Osteoblast (primary cell): ENCODE data around the gene TDRD9. TPM values are rescaled to one million over a fixed set of nuclear protein-coding genes. Genes with fewer than 3 reads are reported as not detected.

Experiments used
- DNase-seq: peaks from one replicate; pipeline ENCODE4 v3.0.0; 2011; ENCODE audit warnings: low spot score, mixed read lengths; ENCODE audit not compliant: insufficient read length; ENCODE audit errors: missing footprints
- H2AFZ ChIP-seq: 2 replicates; pipeline ENCODE4 v1.6.0; 2011; ENCODE audit warnings: mild to moderate bottlenecking, low read length
- H3K27ac ChIP-seq: 2 replicates; pipeline ENCODE4 v1.5.1; 2011; ENCODE audit warnings: mild to moderate bottlenecking, low read depth, low read length, moderate library complexity
- H3K27me3 ChIP-seq: 2 replicates; pipeline ENCODE4 v1.6.0; 2012; ENCODE audit warnings: mild to moderate bottlenecking, control low read depth, inconsistent platforms, low read length, moderate library complexity; ENCODE audit not compliant: insufficient read depth
- H3K36me3 ChIP-seq: 2 replicates; pipeline ENCODE4 v1.5.1; 2011; ENCODE audit warnings: mild to moderate bottlenecking, low read length, control low read depth, moderate library complexity; ENCODE audit not compliant: insufficient read depth
- H3K4me1 ChIP-seq: 2 replicates; pipeline ENCODE4 v1.5.1; 2011; ENCODE audit warnings: mild to moderate bottlenecking, low read length, control low read depth, moderate library complexity; ENCODE audit not compliant: insufficient read depth
- H3K4me2 ChIP-seq: 2 replicates; pipeline ENCODE4 v1.6.0; 2011; ENCODE audit warnings: mild to moderate bottlenecking, low read length; ENCODE audit not compliant: insufficient read depth
- H3K4me3 ChIP-seq: fragments of 200-600 bp; sonication (generic); 3 replicates; pipeline ENCODE4 v1.5.1; 2012; ENCODE audit warnings: mild to moderate bottlenecking, low read length, inconsistent platforms; ENCODE audit not compliant: insufficient read depth
- H3K79me2 ChIP-seq: 2 replicates; pipeline ENCODE4 v1.6.0; 2012; ENCODE audit warnings: mild to moderate bottlenecking, low read length, control low read depth, inconsistent platforms; ENCODE audit not compliant: insufficient read depth
- H3K9me3 ChIP-seq: 2 replicates; pipeline ENCODE4 v1.5.1; 2011; ENCODE audit warnings: low read depth, low read length, control low read depth
- H4K20me1 ChIP-seq: 2 replicates; pipeline ENCODE4 v1.6.0; 2012; ENCODE audit warnings: mild to moderate bottlenecking, low read length, control low read depth; ENCODE audit not compliant: insufficient read depth
- total RNA-seq: library from RNA; depleted of rRNA; stranded (reverse); fragments of >200 nt; gene quantifications from 2 replicates; pipeline ENCODE4 v1.2.3, GENCODE V29; 2012
- TF ChIP-seq, protein P1 (sequence below): IDR thresholded peaks from 2 replicates; pipeline ENCODE4 v1.5.1; 2011; ENCODE audit warnings: mild to moderate bottlenecking, low read depth, low read length, moderate library complexity; ENCODE audit errors: extremely low read depth

Gene TDRD9
- total RNA-seq, 1 donor: 1.1 TPM

DNA sequence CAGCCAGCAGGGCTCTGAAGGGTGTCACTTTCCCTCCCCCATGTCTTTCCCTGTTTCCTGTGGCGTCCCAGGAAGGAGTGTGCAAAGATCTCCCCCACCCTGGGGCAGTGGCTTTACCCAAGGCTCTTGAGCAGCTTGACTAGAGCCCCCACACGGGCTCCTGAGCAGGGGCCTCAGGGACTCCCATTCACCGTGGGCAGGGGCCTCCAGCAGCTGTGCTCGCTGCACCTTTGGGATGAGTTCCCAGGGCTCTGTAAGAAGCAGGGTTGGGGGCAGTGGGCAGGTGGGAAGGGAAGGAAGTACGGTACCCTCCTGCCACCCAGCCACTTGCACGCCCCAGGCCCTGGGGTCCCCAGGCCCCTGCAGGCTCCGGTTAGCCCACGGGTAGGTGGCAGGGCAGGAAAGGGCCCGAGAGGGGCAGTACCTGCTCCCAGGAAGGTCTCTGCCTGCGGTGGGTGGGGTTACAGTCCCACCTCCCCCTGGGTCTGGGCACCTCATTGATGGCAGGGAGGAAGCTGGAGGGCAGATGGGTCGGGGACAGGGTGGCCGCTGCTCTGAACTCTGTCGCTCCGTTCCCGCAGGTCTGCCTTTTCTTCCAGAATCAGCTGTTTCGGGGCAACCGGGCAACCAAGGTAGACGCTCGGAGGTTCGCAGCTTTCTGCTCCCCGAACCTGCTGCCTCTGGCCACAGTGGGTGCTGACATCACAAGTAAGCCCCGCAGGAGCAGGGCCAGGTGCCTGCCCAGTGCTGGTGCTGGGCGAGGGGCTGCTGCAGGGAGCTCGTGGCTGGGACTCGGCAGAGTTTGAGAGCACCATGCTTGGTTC lies 170.2 kb downstream of the TDRD9 start:
- H3K36me3 ChIP-seq: no peaks in the 10 kb centered on the region
- no peaks in the 10 kb centered on the region for H3K4me1 ChIP-seq
- H3K27ac ChIP-seq: no peak overlapping the region
- H4K20me1 ChIP-seq: no peaks in the 10 kb centered on the region
- H2AFZ ChIP-seq: no peak overlapping the region
- no peaks in the 10 kb centered on the region for H3K9me3 ChIP-seq
- no peak overlapping the region for H3K4me3 ChIP-seq
- TF ChIP-seq, protein P1, sequence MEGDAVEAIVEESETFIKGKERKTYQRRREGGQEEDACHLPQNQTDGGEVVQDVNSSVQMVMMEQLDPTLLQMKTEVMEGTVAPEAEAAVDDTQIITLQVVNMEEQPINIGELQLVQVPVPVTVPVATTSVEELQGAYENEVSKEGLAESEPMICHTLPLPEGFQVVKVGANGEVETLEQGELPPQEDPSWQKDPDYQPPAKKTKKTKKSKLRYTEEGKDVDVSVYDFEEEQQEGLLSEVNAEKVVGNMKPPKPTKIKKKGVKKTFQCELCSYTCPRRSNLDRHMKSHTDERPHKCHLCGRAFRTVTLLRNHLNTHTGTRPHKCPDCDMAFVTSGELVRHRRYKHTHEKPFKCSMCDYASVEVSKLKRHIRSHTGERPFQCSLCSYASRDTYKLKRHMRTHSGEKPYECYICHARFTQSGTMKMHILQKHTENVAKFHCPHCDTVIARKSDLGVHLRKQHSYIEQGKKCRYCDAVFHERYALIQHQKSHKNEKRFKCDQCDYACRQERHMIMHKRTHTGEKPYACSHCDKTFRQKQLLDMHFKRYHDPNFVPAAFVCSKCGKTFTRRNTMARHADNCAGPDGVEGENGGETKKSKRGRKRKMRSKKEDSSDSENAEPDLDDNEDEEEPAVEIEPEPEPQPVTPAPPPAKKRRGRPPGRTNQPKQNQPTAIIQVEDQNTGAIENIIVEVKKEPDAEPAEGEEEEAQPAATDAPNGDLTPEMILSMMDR: no peak
- H3K79me2 ChIP-seq: no peaks in the 10 kb centered on the region
- H3K4me2 ChIP-seq: no peak overlapping the region
- peak; percentile 84 for DNase-seq
- H3K27me3 ChIP-seq: no peaks in the 10 kb centered on the region

GRCh38 chr14:104099096-104100041 lies 171.1 kb downstream of the TDRD9 start:
- Histone ChIP-seq H4K20me1 (no peaks in the 10 kb centered on the region), H3K36me3 (no peaks in the 10 kb centered on the region), H3K4me3 (no peak overlapping the region), H2AFZ (no peak overlapping the region), H3K27ac (no peak overlapping the region), H3K9me3 (no peaks in the 10 kb centered on the region), H3K4me2 (no peak overlapping the region), H3K27me3 (no peaks in the 10 kb centered on the region), H3K4me1 (no peaks in the 10 kb centered on the region), H3K79me2 (no peaks in the 10 kb centered on the region)
- DNase-seq: peak; percentile 79
- TF ChIP-seq, protein P1: no peak

DNA sequence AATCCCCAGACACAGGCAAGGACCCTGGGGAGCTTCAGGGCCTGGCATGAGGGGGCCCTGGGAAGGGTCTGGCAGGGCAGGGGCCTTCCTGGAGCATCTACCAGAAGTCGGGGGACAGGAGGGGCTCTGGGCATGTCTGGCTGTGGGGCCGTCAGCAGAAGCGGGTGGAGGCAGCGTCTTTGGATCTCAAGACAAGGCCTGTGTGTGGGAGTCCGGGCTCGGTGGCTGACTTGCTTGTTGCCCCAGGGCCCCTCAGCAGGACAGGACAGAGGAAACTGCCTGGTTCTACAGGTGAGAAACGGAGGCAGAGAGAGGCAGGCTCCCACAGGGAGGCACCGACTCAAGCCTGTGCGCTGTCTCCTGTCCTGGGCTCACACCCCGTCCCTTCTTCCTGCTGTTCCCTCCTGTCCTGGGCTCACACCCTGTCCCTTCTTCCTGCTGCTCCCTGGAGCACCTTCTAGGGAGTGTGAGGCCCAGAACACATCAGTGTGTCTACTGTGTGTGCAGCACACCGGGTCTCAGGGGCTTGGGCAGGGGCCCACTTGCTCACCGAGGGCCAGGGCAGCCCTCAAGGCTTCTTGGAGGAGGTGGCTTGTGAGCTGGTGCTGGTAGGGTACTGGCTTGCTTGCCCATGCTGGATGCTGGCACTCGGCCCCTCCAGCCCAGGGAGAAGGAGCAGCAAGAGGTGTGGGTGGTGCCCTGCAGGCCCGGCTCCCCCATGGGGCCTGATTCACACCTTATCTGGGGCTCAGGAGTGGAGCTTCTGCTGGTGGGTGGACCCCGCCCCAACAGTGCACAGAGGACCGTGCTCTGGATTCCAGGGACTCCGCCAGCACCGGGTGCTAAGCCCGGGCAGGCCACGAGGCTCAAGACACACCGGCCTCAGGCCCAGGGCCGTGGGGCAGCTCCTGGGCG lies 172.2 kb downstream of the TDRD9 start:
- TF ChIP-seq, protein P1: no peak
- Histone ChIP-seq H2AFZ (no peak overlapping the region), H3K79me2 (no peaks in the 10 kb centered on the region), H4K20me1 (no peaks in the 10 kb centered on the region), H3K27me3 (no peaks in the 10 kb centered on the region), H3K9me3 (no peaks in the 10 kb centered on the region), H3K4me1 (no peaks in the 10 kb centered on the region), H3K27ac (no peak overlapping the region), H3K4me3 (no peak overlapping the region), H3K4me2 (no peak overlapping the region), H3K36me3 (no peaks in the 10 kb centered on the region)
- peak; percentile 76 for DNase-seq
